Measurements from ENCODE around the gene CYP3A5. TPM values are rescaled to one million over a fixed set of nuclear protein-coding genes. Genes with fewer than 3 reads are reported as not detected.

CYP3A5 gene
- polyA plus RNA-seq, 2 of the 4 experiments (the other 2 are of a cell fraction): 2.3 to 9.7 TPM

DNA sequence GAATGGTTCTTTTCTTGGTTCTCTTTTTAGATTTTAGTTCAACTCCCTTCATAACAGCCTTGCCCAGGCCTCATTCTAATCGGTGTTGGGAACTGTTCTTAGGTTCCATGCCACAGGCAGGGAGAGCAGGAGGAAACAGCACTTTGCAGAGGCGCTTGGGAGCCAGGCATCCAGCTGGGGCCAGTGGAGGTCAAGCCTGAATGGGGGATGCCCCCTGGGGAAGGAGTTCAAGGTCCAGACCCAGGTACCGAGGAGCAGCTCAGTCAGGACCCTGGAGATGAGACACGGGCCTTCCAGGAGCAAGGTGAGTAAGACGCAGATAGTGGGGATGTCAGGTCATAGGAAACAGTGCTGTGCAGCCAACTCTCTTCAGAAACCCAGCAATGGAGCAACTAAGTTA, 58.5 kb downstream of the CYP3A5 start:
- TF ChIP-seq NPAS2 (CRISPR knock-in tag; IDR thresholded peaks at IDR 0.05; ENCODE audit: borderline replicate concordance): no peak
- POLR2A ChIA-PET: no interaction called here
- no peak for FAIRE-seq
- CTCF ChIA-PET: interaction anchor here (0.6 to 1.5 kb wide), 3 partner anchors 10 to 1521 kb away, joined by 3 to 4 read pairs (median 3); no protein-coding TSS in a partner anchor
- no peak for DNase-seq (ENCODE audit: low read depth in 1 of 2, low spot score in 1 of 2)
- H3K27ac ChIP-seq: no peak overlapping the region
- H3K4me1 ChIP-seq: peaks cover 16% of the 10 kb centered on the region
- no peak for ATAC-seq
- no peak overlapping the region for H3K4me2 ChIP-seq
- H3K4me3 ChIP-seq: no peak overlapping the region
- 94% methylated on average over 5 of the region's 5 CpGs for WGBS (ENCODE audit: missing lambda C conversion rate)
- no peaks in the 10 kb centered on the region for H3K9me3 ChIP-seq

DNA sequence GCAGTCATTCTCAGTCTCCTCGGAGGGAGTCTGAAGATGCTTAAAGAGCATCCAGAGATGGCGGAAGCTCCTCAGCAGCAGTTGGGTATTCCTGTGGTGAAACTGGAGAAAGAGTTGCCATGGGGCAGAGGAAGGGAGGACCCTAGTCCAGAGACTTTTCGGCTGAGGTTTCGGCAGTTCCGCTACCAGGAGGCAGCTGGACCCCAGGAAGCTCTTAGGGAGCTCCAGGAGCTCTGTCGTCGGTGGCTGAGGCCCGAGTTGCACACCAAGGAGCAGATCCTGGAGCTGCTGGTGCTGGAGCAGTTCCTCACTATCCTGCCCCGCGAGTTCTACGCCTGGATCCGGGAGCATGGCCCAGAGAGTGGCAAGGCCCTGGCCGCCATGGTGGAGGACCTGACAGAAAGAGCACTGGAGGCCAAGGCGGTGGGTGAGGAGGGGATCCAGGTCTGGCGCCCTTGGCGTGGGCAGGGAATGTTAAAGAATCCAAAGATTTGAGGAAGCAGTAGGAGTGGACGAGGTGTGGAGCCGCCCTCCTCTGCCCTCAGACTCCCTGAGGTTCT, 60.1 kb downstream of the CYP3A5 start:
- FAIRE-seq (no peak), ATAC-seq (no peak), DNase-seq (ENCODE audit: low read depth in 1 of 2, low spot score in 1 of 2) (no peak)
- H3K9me3 ChIP-seq: no peaks in the 10 kb centered on the region
- WGBS (ENCODE audit: missing lambda C conversion rate): 97% methylated on average over 18 of the region's 18 CpGs
- no peak overlapping the region for H3K4me3 ChIP-seq
- H3K4me1 ChIP-seq: peaks cover 20% of the 10 kb centered on the region
- TF ChIP-seq RNF2 (IDR thresholded peaks at IDR 0.05; ENCODE audit: borderline replicate concordance, low read depth) (no peak), PHF8 (IDR thresholded peaks at IDR 0.05; ENCODE audit: borderline replicate concordance, low read depth) (no peak), CHD4 (IDR thresholded peaks at IDR 0.05; ENCODE audit: borderline replicate concordance) (no peak), SREBF2 (IDR thresholded peaks at IDR 0.05) (no peak), ZNF302 (CRISPR knock-in tag; IDR thresholded peaks at IDR 0.05) (no peak), RARB (CRISPR knock-in tag; IDR thresholded peaks at IDR 0.05) (no peak), POLR2AphosphoS2 (conservative IDR thresholded peaks at IDR 0.05; ENCODE audit: low read length) (no peak), NFE2L2 (conservative IDR thresholded peaks at IDR 0.05; ENCODE audit: low read length) (no peak), KDM5A (IDR thresholded peaks at IDR 0.05) (no peak), RFX5 (IDR thresholded peaks at IDR 0.05) (no peak), TFCP2L1 (CRISPR knock-in tag; IDR thresholded peaks at IDR 0.05) (no peak), RAD21 (conservative IDR thresholded peaks at IDR 0.05 in 1 of 2, IDR thresholded peaks at IDR 0.05 in 1 of 2) (no peak)
- TF ChIP-seq, protein P1, sequence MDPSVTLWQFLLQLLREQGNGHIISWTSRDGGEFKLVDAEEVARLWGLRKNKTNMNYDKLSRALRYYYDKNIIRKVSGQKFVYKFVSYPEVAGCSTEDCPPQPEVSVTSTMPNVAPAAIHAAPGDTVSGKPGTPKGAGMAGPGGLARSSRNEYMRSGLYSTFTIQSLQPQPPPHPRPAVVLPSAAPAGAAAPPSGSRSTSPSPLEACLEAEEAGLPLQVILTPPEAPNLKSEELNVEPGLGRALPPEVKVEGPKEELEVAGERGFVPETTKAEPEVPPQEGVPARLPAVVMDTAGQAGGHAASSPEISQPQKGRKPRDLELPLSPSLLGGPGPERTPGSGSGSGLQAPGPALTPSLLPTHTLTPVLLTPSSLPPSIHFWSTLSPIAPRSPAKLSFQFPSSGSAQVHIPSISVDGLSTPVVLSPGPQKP (IDR thresholded peaks at IDR 0.05; ENCODE audit: low read depth, low read length): no peak
- TF ChIP-seq, protein P2, sequence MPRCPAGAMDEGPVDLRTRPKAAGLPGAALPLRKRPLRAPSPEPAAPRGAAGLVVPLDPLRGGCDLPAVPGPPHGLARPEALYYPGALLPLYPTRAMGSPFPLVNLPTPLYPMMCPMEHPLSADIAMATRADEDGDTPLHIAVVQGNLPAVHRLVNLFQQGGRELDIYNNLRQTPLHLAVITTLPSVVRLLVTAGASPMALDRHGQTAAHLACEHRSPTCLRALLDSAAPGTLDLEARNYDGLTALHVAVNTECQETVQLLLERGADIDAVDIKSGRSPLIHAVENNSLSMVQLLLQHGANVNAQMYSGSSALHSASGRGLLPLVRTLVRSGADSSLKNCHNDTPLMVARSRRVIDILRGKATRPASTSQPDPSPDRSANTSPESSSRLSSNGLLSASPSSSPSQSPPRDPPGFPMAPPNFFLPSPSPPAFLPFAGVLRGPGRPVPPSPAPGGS (IDR thresholded peaks at IDR 0.05): no peak
- TF ChIP-seq, protein P3, sequence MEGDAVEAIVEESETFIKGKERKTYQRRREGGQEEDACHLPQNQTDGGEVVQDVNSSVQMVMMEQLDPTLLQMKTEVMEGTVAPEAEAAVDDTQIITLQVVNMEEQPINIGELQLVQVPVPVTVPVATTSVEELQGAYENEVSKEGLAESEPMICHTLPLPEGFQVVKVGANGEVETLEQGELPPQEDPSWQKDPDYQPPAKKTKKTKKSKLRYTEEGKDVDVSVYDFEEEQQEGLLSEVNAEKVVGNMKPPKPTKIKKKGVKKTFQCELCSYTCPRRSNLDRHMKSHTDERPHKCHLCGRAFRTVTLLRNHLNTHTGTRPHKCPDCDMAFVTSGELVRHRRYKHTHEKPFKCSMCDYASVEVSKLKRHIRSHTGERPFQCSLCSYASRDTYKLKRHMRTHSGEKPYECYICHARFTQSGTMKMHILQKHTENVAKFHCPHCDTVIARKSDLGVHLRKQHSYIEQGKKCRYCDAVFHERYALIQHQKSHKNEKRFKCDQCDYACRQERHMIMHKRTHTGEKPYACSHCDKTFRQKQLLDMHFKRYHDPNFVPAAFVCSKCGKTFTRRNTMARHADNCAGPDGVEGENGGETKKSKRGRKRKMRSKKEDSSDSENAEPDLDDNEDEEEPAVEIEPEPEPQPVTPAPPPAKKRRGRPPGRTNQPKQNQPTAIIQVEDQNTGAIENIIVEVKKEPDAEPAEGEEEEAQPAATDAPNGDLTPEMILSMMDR (IDR thresholded peaks at IDR 0.05): no peak
- TF ChIP-seq, protein P4, sequence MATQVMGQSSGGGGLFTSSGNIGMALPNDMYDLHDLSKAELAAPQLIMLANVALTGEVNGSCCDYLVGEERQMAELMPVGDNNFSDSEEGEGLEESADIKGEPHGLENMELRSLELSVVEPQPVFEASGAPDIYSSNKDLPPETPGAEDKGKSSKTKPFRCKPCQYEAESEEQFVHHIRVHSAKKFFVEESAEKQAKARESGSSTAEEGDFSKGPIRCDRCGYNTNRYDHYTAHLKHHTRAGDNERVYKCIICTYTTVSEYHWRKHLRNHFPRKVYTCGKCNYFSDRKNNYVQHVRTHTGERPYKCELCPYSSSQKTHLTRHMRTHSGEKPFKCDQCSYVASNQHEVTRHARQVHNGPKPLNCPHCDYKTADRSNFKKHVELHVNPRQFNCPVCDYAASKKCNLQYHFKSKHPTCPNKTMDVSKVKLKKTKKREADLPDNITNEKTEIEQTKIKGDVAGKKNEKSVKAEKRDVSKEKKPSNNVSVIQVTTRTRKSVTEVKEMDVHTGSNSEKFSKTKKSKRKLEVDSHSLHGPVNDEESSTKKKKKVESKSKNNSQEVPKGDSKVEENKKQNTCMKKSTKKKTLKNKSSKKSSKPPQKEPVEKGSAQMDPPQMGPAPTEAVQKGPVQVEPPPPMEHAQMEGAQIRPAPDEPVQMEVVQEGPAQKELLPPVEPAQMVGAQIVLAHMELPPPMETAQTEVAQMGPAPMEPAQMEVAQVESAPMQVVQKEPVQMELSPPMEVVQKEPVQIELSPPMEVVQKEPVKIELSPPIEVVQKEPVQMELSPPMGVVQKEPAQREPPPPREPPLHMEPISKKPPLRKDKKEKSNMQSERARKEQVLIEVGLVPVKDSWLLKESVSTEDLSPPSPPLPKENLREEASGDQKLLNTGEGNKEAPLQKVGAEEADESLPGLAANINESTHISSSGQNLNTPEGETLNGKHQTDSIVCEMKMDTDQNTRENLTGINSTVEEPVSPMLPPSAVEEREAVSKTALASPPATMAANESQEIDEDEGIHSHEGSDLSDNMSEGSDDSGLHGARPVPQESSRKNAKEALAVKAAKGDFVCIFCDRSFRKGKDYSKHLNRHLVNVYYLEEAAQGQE (IDR thresholded peaks at IDR 0.05): no peak
- no peak overlapping the region for H3K4me2 ChIP-seq
- ChIA-PET POLR2A (interaction anchor here (1.4 kb wide), 1 partner anchor 300 kb away, joined by 3 read pairs; the partner anchor contains the start of gene TRIM4), CTCF (no interaction called here)
- no peak overlapping the region for H3K27ac ChIP-seq

All from A549 (cell line).